ENCODE data around the gene PARK7.

- TF ChIP-seq POLR2A (IDR thresholded peaks at IDR 0.05) (no peak), CTCF (IDR thresholded peaks at IDR 0.05) (no peak), EP300 (IDR thresholded peaks at IDR 0.05) (peak; percentile 28 to 47)
Observed at GRCh38 chr1:8017495-8018197, 56.1 kb downstream of the PARK7 start.
